Measurements from ENCODE around the gene PHETA1. TPM values are rescaled to one million over a fixed set of nuclear protein-coding genes. Genes with fewer than 3 reads are reported as not detected.

The PHETA1 gene
- total RNA-seq, 4 donors from 2014 or later = 5.5 to 14.6 (median 8.9) TPM

GRCh38 chr12:111395336-111396187, 26.7 kb upstream of the PHETA1 start:
- no peak for TF ChIP-seq CTCF (IDR thresholded peaks at IDR 0.05)
- DNase-seq (ENCODE audit: low spot score) (no peak), ATAC-seq (ENCODE audit: low FRiP score) (no peak)

GRCh38 chr12:111394480-111394879, 25.6 kb upstream of the PHETA1 start:
- no peak for ATAC-seq (ENCODE audit: low FRiP score)
- DNase-seq (ENCODE audit: low spot score) = no peak
- TF ChIP-seq CTCF (IDR thresholded peaks at IDR 0.05) = no peak

GRCh38 chr12:111393700-111394300, 24.9 kb upstream of the PHETA1 start:
- DNase-seq (ENCODE audit: low spot score) = no peak
- no peak for TF ChIP-seq CTCF (IDR thresholded peaks at IDR 0.05)
- no peak for ATAC-seq (ENCODE audit: low FRiP score)

- DNase-seq (ENCODE audit: low spot score) (no peak), ATAC-seq (ENCODE audit: low FRiP score) (no peak)
- TF ChIP-seq CTCF (IDR thresholded peaks at IDR 0.05) = no peak
These were observed 22.0 kb upstream of the PHETA1 start for GRCh38 chr12:111390910-111391309.

- DNase-seq (ENCODE audit: low spot score) = no peak
- ATAC-seq (ENCODE audit: low FRiP score) = peak; percentile 45
- TF ChIP-seq CTCF (IDR thresholded peaks at IDR 0.05) = no peak
These were observed 20.7 kb upstream of the PHETA1 start for GRCh38 chr12:111389635-111390034.

GRCh38 chr12:111387747-111388323, 18.9 kb upstream of the PHETA1 start:
- no peak for TF ChIP-seq CTCF (IDR thresholded peaks at IDR 0.05)
- no peak for ATAC-seq (ENCODE audit: low FRiP score)

More at GRCh38 chr12:111387747-111388323, 18.9 kb upstream of the PHETA1 start:
- no peak for DNase-seq (ENCODE audit: low spot score)

Measured in omental fat pad (tissue), 4 donors.